ENCODE data around the gene WDTC1. TPM values are rescaled to one million over a fixed set of nuclear protein-coding genes. Genes with fewer than 3 reads are reported as not detected.

Gene WDTC1
- total RNA-seq, 1 experiment from 2014 or later = 37.1 TPM

GRCh38 chr1:27318596-27318995 is 84.2 kb downstream of the WDTC1 start:
- no peak overlapping the region for H3K4me3 ChIP-seq
- no peaks in the 10 kb centered on the region for H3K36me3 ChIP-seq (ENCODE audit: low read depth)
- ChIA-PET POLR2A (ENCODE audit: unreplicated experiment) (interaction anchor here (0.5 kb wide), 1 partner anchor 171 kb away, joined by 7 read pairs; the partner anchor contains the start of gene WASF2), CTCF (no interaction called here)
- peaks cover 15% of the 10 kb centered on the region for H3K79me2 ChIP-seq (ENCODE audit: low read depth)
- BruUV-seq (replicated peaks) = no TSS peak
- TF ChIP-seq CTCF (conservative IDR thresholded peaks at IDR 0.05) = no peak
- no peak for TF ChIP-seq EZH2 (IDR thresholded peaks at IDR 0.05; ENCODE audit: low read depth)
- H2AFZ ChIP-seq = no peak overlapping the region
- H3F3A ChIP-seq (ENCODE audit: insufficient read depth, low read depth) = no peaks in the 10 kb centered on the region
- no peak overlapping the region for H3K27ac ChIP-seq
- intact Hi-C loops (cut with micrococcal nuclease; ENCODE audit: unreplicated experiment) = no loop called here
- DNase-seq = no peak
- no peaks in the 10 kb centered on the region for H4K20me1 ChIP-seq (ENCODE audit: insufficient read depth)
- no peaks in the 10 kb centered on the region for H3K9me3 ChIP-seq (ENCODE audit: insufficient read depth, low read depth)
- no peaks in the 10 kb centered on the region for H3K9me2 ChIP-seq (ENCODE audit: insufficient read depth)
- H3K4me1 ChIP-seq (replicated peaks; ENCODE audit: insufficient read depth) = peaks cover 7% of the 10 kb centered on the region
- H3K4me2 ChIP-seq = no peak overlapping the region
- H3K27me3 ChIP-seq (ENCODE audit: insufficient read depth, low read depth) = no peaks in the 10 kb centered on the region

GRCh38 chr1:27321813-27322568 is 87.6 kb downstream of the WDTC1 start, which contains the start of gene TMEM222:
TSS of gene TMEM222 (plus strand) at chr1:27322163. CDS start at chr1:27322198, 35 bp downstream.
- Histone ChIP-seq H3K79me2 (ENCODE audit: low read depth) (peaks cover 38% of the 10 kb centered on the region), H3K4me2 (peak within 1 kb of the TSS; percentile 95), H3K27me3 (ENCODE audit: insufficient read depth, low read depth) (no peaks in the 10 kb centered on the region), H3K4me3 (peak within 1 kb of the TSS; percentile 90), H3K4me1 (replicated peaks; ENCODE audit: insufficient read depth) (peaks cover 9% of the 10 kb centered on the region), H3K9me3 (ENCODE audit: insufficient read depth, low read depth) (no peaks in the 10 kb centered on the region), H3K9me2 (ENCODE audit: insufficient read depth) (no peaks in the 10 kb centered on the region), H3K36me3 (ENCODE audit: low read depth) (no peaks in the 10 kb centered on the region), H3F3A (ENCODE audit: insufficient read depth, low read depth) (no peaks in the 10 kb centered on the region), H3K27ac (peak within 1 kb of the TSS; percentile 51), H4K20me1 (ENCODE audit: insufficient read depth) (no peaks in the 10 kb centered on the region), H2AFZ (peak within 1 kb of the TSS; percentile 85)
- no TSS peak for BruUV-seq (replicated peaks)
- intact Hi-C loops (cut with micrococcal nuclease; ENCODE audit: unreplicated experiment) = loop anchor here (1.0 to 5.0 kb wide), 2 partner anchors 21 to 45 kb away; partner anchors contain the start of gene MAP3K6
- POLR2A ChIA-PET (ENCODE audit: unreplicated experiment) = interaction anchor here (0.6 kb wide), 1 partner anchor 20 kb away, joined by 7 read pairs; the partner anchor contains the start of gene SYTL1
- peak; percentile 87 to 96 for DNase-seq
- CTCF ChIA-PET = no interaction called here
- no peak for TF ChIP-seq EZH2 (IDR thresholded peaks at IDR 0.05; ENCODE audit: low read depth)
- no peak for TF ChIP-seq CTCF (conservative IDR thresholded peaks at IDR 0.05)

- POLR2A ChIA-PET (ENCODE audit: unreplicated experiment) = interaction anchor here (0.7 kb wide), 1 partner anchor 18 kb away, joined by 6 read pairs; no protein-coding TSS in a partner anchor
- peaks cover 39% of the 10 kb centered on the region for H3K79me2 ChIP-seq (ENCODE audit: low read depth)
- no peak for TF ChIP-seq CTCF (conservative IDR thresholded peaks at IDR 0.05)
- no peak for TF ChIP-seq EZH2 (IDR thresholded peaks at IDR 0.05; ENCODE audit: low read depth)
- TSS peak; percentile 51 for BruUV-seq (replicated peaks)
- no peak for DNase-seq
- H3K9me2 ChIP-seq (ENCODE audit: insufficient read depth) = no peaks in the 10 kb centered on the region
- H3K4me2 ChIP-seq = peak overlapping the region; percentile 95
- no peaks in the 10 kb centered on the region for H3K36me3 ChIP-seq (ENCODE audit: low read depth)
- no peaks in the 10 kb centered on the region for H3K27me3 ChIP-seq (ENCODE audit: insufficient read depth, low read depth)
- intact Hi-C loops (cut with micrococcal nuclease; ENCODE audit: unreplicated experiment) = loop anchor here (1.0 to 5.0 kb wide), 2 partner anchors 21 to 45 kb away; partner anchors contain the start of gene MAP3K6
- peak overlapping the region; percentile 85 for H2AFZ ChIP-seq
- peak overlapping the region; percentile 90 for H3K4me3 ChIP-seq
- CTCF ChIA-PET = no interaction called here
- no peaks in the 10 kb centered on the region for H4K20me1 ChIP-seq (ENCODE audit: insufficient read depth)
- peaks cover 9% of the 10 kb centered on the region for H3K4me1 ChIP-seq (replicated peaks; ENCODE audit: insufficient read depth)
- no peaks in the 10 kb centered on the region for H3K9me3 ChIP-seq (ENCODE audit: insufficient read depth, low read depth)
- H3F3A ChIP-seq (ENCODE audit: insufficient read depth, low read depth) = no peaks in the 10 kb centered on the region
- H3K27ac ChIP-seq = peak overlapping the region; percentile 51
Observed at GRCh38 chr1:27322569-27323240, 88.3 kb downstream of the WDTC1 start.
